HEK293 (cell line): Measurements from ENCODE around the gene THSD4.

Experiments used
- CTCF ChIA-PET: fragments of 350-600 bp; formaldehyde crosslinking; extraction: SDS; loops from one replicate; lab custom pipeline; 2021; ENCODE audit warnings: antibody characterized with exemption; lab: Yijun Ruan, JAX
- POLR2A ChIA-PET: fragments of 300-600 bp; formaldehyde crosslinking; extraction: SDS; loops from one replicate; lab custom pipeline; 2020; ENCODE audit warnings: antibody characterized with exemption, inconsistent platforms; lab: Yijun Ruan, JAX
- H3K27ac ChIP-seq: fragments of 200-500 bp; sonication (Bioruptor generic); 2 replicates; pipeline ENCODE4 v1.5.1; 2014; ENCODE audit warnings: low read depth, low read length, control low read depth, inconsistent platforms; ENCODE audit errors: extremely low read depth
- H3K36me3 ChIP-seq, 2 experiments: fragments of 200-500 bp in 1 of 2; sonication (Bioruptor generic) in 1 of 2; 1 replicate in 1 of 2; 2 replicates in 1 of 2; pipeline ENCODE4 v1.5.1; 2014 to 2017; ENCODE audit warnings: inconsistent platforms in 2 of 2, low read length in 2 of 2; ENCODE audit not compliant: control insufficient read depth in 2 of 2, insufficient read depth in 1 of 2
- H3K4me1 ChIP-seq: fragments of 200-500 bp; sonication (Bioruptor generic); 2 replicates; pipeline ENCODE4 v1.5.1; 2014; ENCODE audit warnings: mild to moderate bottlenecking, low read length, inconsistent platforms; ENCODE audit not compliant: control insufficient read depth, insufficient read depth
- H3K4me3 ChIP-seq: 2 replicates; pipeline ENCODE4 v1.5.1; 2011; ENCODE audit warnings: low read depth, mild to moderate bottlenecking, control low read depth, low read length, moderate library complexity
- H3K9me3 ChIP-seq: fragments of 200-500 bp; sonication (Bioruptor generic); 2 replicates; pipeline ENCODE4 v1.5.1; 2014; ENCODE audit warnings: low read depth, low read length, inconsistent platforms; ENCODE audit not compliant: control insufficient read depth, insufficient read depth
- EGR2 ChIP-seq: fragments of 450-650 bp; formaldehyde crosslinking; IDR thresholded peaks from 2 replicates; pipeline ENCODE4 v1.5.1; 2016; ENCODE audit warnings: low read depth, missing biosample characterization, missing genetic modification characterization
- HOXC10 ChIP-seq: sonication (generic); formaldehyde crosslinking; IDR thresholded peaks from 2 replicates; pipeline ENCODE4 v1.8.1; 2023; ENCODE audit warnings: mild to moderate bottlenecking, missing genetic modification reagents
- SCRT2 ChIP-seq: fragments of 450-650 bp; formaldehyde crosslinking; IDR thresholded peaks from 2 replicates; pipeline ENCODE4 v1.5.1; 2016; ENCODE audit warnings: missing biosample characterization, missing genetic modification characterization
- SP2 ChIP-seq: fragments of 450-650 bp; formaldehyde crosslinking; IDR thresholded peaks from 2 replicates; pipeline ENCODE4 v1.5.1; 2016; ENCODE audit warnings: missing biosample characterization, missing genetic modification characterization
- ZBTB17 ChIP-seq: fragments of 450-650 bp; formaldehyde crosslinking; IDR thresholded peaks from 2 replicates; pipeline ENCODE4 v1.5.1; 2016; ENCODE audit warnings: missing biosample characterization, missing genetic modification characterization
- ZBTB7A ChIP-seq: fragments of 450-650 bp; formaldehyde crosslinking; IDR thresholded peaks from 2 replicates; pipeline ENCODE4 v1.5.1; 2016; ENCODE audit warnings: low read depth, missing biosample characterization, missing genetic modification characterization
- ZBTB8A ChIP-seq: fragments of 450-650 bp; formaldehyde crosslinking; IDR thresholded peaks from 2 replicates; pipeline ENCODE4 v1.5.1; 2016; ENCODE audit warnings: missing biosample characterization, missing genetic modification characterization
- ZFHX2 ChIP-seq: fragments of 450-650 bp; formaldehyde crosslinking; conservative IDR thresholded peaks from 2 replicates; pipeline ENCODE4 v1.5.1; 2016; ENCODE audit warnings: missing biosample characterization, missing genetic modification characterization
- ZIC2 ChIP-seq: fragments of 450-650 bp; formaldehyde crosslinking; IDR thresholded peaks from 2 replicates; pipeline ENCODE4 v1.5.1; 2016; ENCODE audit warnings: missing biosample characterization, missing genetic modification characterization
- ZNF184 ChIP-seq: fragments of 450-650 bp; IDR thresholded peaks from 2 replicates; pipeline ENCODE4 v1.5.1; 2018; ENCODE audit warnings: missing biosample characterization, mild to moderate bottlenecking, missing genetic modification characterization
- ZNF341 ChIP-seq: fragments of 450-650 bp; formaldehyde crosslinking; IDR thresholded peaks from 2 replicates; pipeline ENCODE4; 2016; ENCODE audit warnings: low read depth, missing biosample characterization, missing genetic modification characterization
- ZNF473 ChIP-seq: fragments of 450-650 bp; formaldehyde crosslinking; IDR thresholded peaks from 2 replicates; pipeline ENCODE4 v1.5.1; 2017; ENCODE audit warnings: missing biosample characterization, missing genetic modification characterization
- ZNF561 ChIP-seq: fragments of 450-650 bp; IDR thresholded peaks from 2 replicates; pipeline ENCODE4 v1.5.1; 2018; ENCODE audit warnings: missing biosample characterization, missing genetic modification characterization, borderline replicate concordance
- ZNF629 ChIP-seq: fragments of 450-650 bp; formaldehyde crosslinking; IDR thresholded peaks from 2 replicates; pipeline ENCODE4 v1.5.1; 2017; ENCODE audit warnings: missing biosample characterization, missing genetic modification characterization
- ZNF768 ChIP-seq: fragments of 450-650 bp; formaldehyde crosslinking; IDR thresholded peaks from 2 replicates; pipeline ENCODE4 v1.5.1; 2018; ENCODE audit warnings: missing biosample characterization, mild to moderate bottlenecking, missing genetic modification characterization
- TF ChIP-seq, protein P1 (sequence below): fragments of 450-650 bp; formaldehyde crosslinking; IDR thresholded peaks from 2 replicates; pipeline ENCODE4 v1.5.1; 2016; ENCODE audit warnings: missing biosample characterization, missing genetic modification characterization
- TF ChIP-seq, protein P2 (sequence below): fragments of 450-650 bp; formaldehyde crosslinking; IDR thresholded peaks from 2 replicates; pipeline ENCODE4 v1.5.1; 2017; ENCODE audit warnings: missing biosample characterization, missing genetic modification characterization
- TF ChIP-seq, protein P3 (sequence below): fragments of 450-650 bp; formaldehyde crosslinking; IDR thresholded peaks from 2 replicates; pipeline ENCODE4 v1.5.1; 2016; ENCODE audit warnings: missing biosample characterization, missing genetic modification characterization, low read depth
- TF ChIP-seq, protein P4 (sequence below): fragments of 450-650 bp; formaldehyde crosslinking; IDR thresholded peaks from 2 replicates; pipeline ENCODE4 v1.5.1; 2016; ENCODE audit warnings: missing biosample characterization, missing genetic modification characterization
- TF ChIP-seq, protein P5 (sequence below): fragments of 450-650 bp; formaldehyde crosslinking; IDR thresholded peaks from 2 replicates; pipeline ENCODE4 v1.5.1; 2017; ENCODE audit warnings: missing biosample characterization, missing genetic modification characterization

Gene THSD4

DNA sequence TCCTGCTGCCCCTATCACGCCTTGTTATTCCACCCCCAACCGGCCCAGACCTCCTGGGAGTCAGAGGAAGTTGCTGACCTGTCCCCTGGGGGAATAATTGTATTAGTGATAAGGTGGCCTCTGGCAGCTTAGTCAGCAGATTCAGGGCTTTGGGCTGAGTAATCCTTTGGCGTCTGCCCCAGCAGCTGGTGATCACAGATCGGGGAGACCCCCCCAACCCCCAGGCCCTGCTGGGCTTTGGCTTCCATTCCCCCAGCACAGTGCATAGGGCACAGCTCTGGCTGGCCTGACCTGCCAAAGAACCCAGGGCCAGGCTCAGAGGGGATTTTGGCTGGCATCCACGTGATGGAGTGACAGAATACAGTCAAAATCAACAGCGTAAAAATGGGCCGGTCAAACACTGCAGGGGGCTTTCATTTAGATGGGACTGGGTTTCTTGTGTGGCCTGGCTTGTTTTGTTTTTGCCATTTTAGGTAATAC, 691.2 kb downstream of the THSD4 start (continued):
- TF ChIP-seq, protein P1, sequence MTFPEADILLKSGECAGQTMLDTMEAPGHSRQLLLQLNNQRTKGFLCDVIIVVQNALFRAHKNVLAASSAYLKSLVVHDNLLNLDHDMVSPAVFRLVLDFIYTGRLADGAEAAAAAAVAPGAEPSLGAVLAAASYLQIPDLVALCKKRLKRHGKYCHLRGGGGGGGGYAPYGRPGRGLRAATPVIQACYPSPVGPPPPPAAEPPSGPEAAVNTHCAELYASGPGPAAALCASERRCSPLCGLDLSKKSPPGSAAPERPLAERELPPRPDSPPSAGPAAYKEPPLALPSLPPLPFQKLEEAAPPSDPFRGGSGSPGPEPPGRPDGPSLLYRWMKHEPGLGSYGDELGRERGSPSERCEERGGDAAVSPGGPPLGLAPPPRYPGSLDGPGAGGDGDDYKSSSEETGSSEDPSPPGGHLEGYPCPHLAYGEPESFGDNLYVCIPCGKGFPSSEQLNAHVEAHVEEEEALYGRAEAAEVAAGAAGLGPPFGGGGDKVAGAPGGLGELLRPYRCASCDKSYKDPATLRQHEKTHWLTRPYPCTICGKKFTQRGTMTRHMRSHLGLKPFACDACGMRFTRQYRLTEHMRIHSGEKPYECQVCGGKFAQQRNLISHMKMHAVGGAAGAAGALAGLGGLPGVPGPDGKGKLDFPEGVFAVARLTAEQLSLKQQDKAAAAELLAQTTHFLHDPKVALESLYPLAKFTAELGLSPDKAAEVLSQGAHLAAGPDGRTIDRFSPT (tag by site-specific recombination), result no peak
- TF ChIP-seq SP2 (no peak), ZBTB8A (tag by site-specific recombination) (peak; percentile 41; the same call in 1 of the 2 replicates), HOXC10 (CRISPR knock-in tag) (no peak), ZBTB17 (tag by site-specific recombination) (peak; percentile 55), ZNF184 (peak; percentile 47; the same call in 1 of the 2 replicates)

DNA sequence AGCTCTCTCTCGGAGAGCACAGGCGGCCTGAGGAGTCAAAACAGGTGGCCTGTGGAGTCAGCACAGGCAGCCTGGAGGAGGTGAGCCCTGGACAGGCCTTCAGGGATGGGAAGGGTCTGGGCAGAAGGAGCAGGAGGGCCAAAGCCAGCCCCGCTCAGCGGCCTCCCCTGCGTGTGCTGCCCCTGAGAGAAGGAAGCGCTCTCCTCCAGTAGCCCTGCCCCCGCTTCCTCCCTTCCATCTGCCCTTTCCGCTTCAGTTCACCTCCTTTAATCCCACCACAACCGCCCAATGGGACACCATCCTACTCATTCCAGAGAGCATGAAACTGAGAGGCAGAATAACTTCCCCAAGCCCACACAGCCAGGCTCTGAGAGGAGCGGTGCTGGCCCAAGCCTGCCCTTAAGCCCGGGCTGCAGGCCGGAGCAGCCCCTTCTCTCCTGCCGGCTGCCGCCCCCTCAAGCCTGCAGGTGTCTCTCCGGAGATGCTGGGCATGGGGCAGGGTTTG, 691.9 kb downstream of the THSD4 start:
- POLR2A ChIA-PET, result interaction anchor here (0.6 kb wide), 1 partner anchor 122 kb away, joined by 4 read pairs; no protein-coding TSS in a partner anchor
- H3K36me3 ChIP-seq, result no peaks in the 10 kb centered on the region
- H3K9me3 ChIP-seq, result no peaks in the 10 kb centered on the region
- CTCF ChIA-PET, result interaction anchor here (0.6 to 9.3 kb wide), 7 partner anchors 27 to 350 kb away, joined by 3 to 70 read pairs (median 5); no protein-coding TSS in a partner anchor
- H3K4me3 ChIP-seq, result no peak overlapping the region
- peaks cover 15% of the 10 kb centered on the region for H3K4me1 ChIP-seq
- TF ChIP-seq, protein P2, sequence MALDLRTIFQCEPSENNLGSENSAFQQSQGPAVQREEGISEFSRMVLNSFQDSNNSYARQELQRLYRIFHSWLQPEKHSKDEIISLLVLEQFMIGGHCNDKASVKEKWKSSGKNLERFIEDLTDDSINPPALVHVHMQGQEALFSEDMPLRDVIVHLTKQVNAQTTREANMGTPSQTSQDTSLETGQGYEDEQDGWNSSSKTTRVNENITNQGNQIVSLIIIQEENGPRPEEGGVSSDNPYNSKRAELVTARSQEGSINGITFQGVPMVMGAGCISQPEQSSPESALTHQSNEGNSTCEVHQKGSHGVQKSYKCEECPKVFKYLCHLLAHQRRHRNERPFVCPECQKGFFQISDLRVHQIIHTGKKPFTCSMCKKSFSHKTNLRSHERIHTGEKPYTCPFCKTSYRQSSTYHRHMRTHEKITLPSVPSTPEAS (tag by site-specific recombination), result no peak
- TF ChIP-seq ZBTB7A (tag by site-specific recombination), result no peak
- peak; percentile 99 for TF ChIP-seq ZFHX2
- no peak for TF ChIP-seq ZNF561 (tag by site-specific recombination)
- no peak for TF ChIP-seq ZNF473
- TF ChIP-seq SCRT2, result peak; percentile 61
- no peak for TF ChIP-seq ZNF629 (tag by site-specific recombination)
- TF ChIP-seq, protein P3, sequence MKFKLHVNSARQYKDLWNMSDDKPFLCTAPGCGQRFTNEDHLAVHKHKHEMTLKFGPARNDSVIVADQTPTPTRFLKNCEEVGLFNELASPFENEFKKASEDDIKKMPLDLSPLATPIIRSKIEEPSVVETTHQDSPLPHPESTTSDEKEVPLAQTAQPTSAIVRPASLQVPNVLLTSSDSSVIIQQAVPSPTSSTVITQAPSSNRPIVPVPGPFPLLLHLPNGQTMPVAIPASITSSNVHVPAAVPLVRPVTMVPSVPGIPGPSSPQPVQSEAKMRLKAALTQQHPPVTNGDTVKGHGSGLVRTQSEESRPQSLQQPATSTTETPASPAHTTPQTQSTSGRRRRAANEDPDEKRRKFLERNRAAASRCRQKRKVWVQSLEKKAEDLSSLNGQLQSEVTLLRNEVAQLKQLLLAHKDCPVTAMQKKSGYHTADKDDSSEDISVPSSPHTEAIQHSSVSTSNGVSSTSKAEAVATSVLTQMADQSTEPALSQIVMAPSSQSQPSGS, result no peak
- TF ChIP-seq EGR2 (tag by site-specific recombination), result peak; percentile 99
- H3K27ac ChIP-seq, result no peak overlapping the region; the same call in 1 of the 2 replicates

DNA sequence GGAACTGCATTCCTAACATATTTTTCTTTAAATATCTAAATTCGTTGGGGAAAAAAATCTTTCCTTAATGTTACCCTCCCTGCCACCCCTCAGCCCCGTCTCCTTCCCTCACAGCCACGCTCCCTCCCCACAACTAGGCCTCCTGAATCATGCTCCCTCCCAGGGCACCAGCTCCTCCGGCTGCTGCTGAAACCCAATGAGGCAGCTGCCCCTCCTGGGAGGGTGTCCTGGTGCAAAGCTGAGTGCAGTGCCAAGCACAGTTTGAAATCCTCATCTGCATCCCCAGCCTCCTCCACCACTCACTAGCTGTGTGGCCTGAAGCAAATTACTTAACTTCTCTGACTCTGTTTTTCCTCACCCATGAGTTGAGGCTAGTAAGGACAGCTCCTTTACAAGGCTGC, 692.4 kb downstream of the THSD4 start:
- CTCF ChIA-PET, result interaction anchor here (0.6 to 9.3 kb wide), 6 partner anchors 28 to 349 kb away, joined by 3 to 70 read pairs (median 6); no protein-coding TSS in a partner anchor

More for the DNA sequence above, 692.4 kb downstream of the THSD4 start:
- H3K4me3 ChIP-seq, result no peak overlapping the region
- H3K36me3 ChIP-seq, result no peaks in the 10 kb centered on the region
- H3K4me1 ChIP-seq, result peaks cover 15% of the 10 kb centered on the region
- H3K27ac ChIP-seq, result no peak overlapping the region
- TF ChIP-seq ZIC2 (tag by site-specific recombination) (0 out of 2 replicates have a peak, but pooled peaks have one; percentile 31), ZNF341 (no peak), ZNF768 (tag by site-specific recombination) (peak; percentile 66)
- TF ChIP-seq, protein P4, sequence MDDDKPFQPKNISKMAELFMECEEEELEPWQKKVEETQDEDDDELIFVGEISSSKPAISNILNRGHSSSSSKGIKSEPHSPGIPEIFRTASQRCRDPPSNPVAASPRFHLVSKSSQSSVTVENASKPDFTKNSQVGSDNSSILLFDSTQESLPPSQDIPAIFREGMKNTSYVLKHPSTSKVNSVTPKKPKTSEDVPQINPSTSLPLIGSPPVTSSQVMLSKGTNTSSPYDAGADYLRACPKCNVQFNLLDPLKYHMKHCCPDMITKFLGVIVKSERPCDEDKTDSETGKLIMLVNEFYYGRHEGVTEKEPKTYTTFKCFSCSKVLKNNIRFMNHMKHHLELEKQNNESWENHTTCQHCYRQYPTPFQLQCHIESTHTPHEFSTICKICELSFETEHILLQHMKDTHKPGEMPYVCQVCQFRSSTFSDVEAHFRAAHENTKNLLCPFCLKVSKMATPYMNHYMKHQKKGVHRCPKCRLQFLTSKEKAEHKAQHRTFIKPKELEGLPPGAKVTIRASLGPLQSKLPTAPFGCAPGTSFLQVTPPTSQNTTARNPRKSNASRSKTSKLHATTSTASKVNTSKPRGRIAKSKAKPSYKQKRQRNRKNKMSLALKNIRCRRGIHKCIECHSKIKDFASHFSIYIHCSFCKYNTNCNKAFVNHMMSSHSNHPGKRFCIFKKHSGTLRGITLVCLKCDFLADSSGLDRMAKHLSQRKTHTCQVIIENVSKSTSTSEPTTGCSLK (tag by site-specific recombination), result no peak
- TF ChIP-seq, protein P5, sequence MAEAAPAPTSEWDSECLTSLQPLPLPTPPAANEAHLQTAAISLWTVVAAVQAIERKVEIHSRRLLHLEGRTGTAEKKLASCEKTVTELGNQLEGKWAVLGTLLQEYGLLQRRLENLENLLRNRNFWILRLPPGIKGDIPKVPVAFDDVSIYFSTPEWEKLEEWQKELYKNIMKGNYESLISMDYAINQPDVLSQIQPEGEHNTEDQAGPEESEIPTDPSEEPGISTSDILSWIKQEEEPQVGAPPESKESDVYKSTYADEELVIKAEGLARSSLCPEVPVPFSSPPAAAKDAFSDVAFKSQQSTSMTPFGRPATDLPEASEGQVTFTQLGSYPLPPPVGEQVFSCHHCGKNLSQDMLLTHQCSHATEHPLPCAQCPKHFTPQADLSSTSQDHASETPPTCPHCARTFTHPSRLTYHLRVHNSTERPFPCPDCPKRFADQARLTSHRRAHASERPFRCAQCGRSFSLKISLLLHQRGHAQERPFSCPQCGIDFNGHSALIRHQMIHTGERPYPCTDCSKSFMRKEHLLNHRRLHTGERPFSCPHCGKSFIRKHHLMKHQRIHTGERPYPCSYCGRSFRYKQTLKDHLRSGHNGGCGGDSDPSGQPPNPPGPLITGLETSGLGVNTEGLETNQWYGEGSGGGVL (tag by site-specific recombination), result peak; percentile 33; the same call in 1 of the 2 replicates
- H3K9me3 ChIP-seq, result no peaks in the 10 kb centered on the region
- POLR2A ChIA-PET, result interaction anchor here (0.6 kb wide), 1 partner anchor 121 kb away, joined by 4 read pairs; no protein-coding TSS in a partner anchor
